IMR-90 (cell line): ENCODE results near the gene PPFIA1. TPM values are rescaled to one million over a fixed set of nuclear protein-coding genes. Genes with fewer than 3 reads are reported as not detected.

ENCODE experiments used
- ATAC-seq: fragments of 200-7000 bp; cut with Tn5 transposase; 2 replicates; pipeline ENCODE4 v1.9.1; 2020; ENCODE audit warnings: low read depth, mild to moderate bottlenecking, moderate library complexity
- BruUV-seq: library from RNA; stranded (reverse); fragments of 400-500 nt; replicated peaks from 2 replicates; lab custom pipeline; 2021; lab: Mats Ljungman, UMichigan
- CTCF ChIA-PET: fragments of 300-600 bp; formaldehyde crosslinking; extraction: SDS; loops from one replicate; lab custom pipeline; 2021; ENCODE audit warnings: antibody characterized with exemption; lab: Yijun Ruan, JAX
- POLR2A ChIA-PET: fragments of 300-600 bp; sonication (Branson Sonifier 250); formaldehyde crosslinking; loops from one replicate; lab custom pipeline; 2022; ENCODE audit warnings: antibody characterized with exemption; ENCODE audit not compliant: unreplicated experiment; lab: Charles Lee
- DNase-seq: peaks from one replicate; pipeline ENCODE4 v3.0.0; 2013
- H2AFZ ChIP-seq: replicated peaks from 2 replicates; pipeline ENCODE3; 2013; ENCODE audit warnings: low read length, mild to moderate bottlenecking; ENCODE audit not compliant: poor library complexity
- H2AK5ac ChIP-seq: 2 replicates; pipeline ENCODE4 v1.6.1; 2013; ENCODE audit warnings: low read depth, low read length, inconsistent platforms
- H2AK9ac ChIP-seq: replicated peaks from 2 replicates; pipeline ENCODE3; 2013; ENCODE audit warnings: mild to moderate bottlenecking, low read depth, low read length, moderate library complexity; ENCODE audit not compliant: poor library complexity
- H2BK120ac ChIP-seq: 2 replicates; pipeline ENCODE4 v1.6.1; 2013; ENCODE audit warnings: low read depth, low read length, inconsistent platforms
- H2BK15ac ChIP-seq: 3 replicates; pipeline ENCODE4 v1.6.1; 2013; ENCODE audit warnings: low read depth, low read length, inconsistent platforms
- H2BK20ac ChIP-seq: 2 replicates; pipeline ENCODE4 v1.6.1; 2013; ENCODE audit warnings: low read depth, mild to moderate bottlenecking, inconsistent platforms, low read length, moderate library complexity
- H2BK5ac ChIP-seq: 2 replicates; pipeline ENCODE4 v1.6.1; 2013; ENCODE audit warnings: mild to moderate bottlenecking, low read depth, low read length, inconsistent platforms; ENCODE audit not compliant: poor library complexity, severe bottlenecking
- H3K14ac ChIP-seq: replicated peaks from 2 replicates; pipeline ENCODE4 v1.6.1; 2013; ENCODE audit warnings: low read depth, low read length, inconsistent platforms
- H3K18ac ChIP-seq: 2 replicates; pipeline ENCODE4 v1.6.1; 2013; ENCODE audit warnings: low read depth, low read length, control low read depth
- H3K23ac ChIP-seq: 2 replicates; pipeline ENCODE4 v1.6.1; 2013; ENCODE audit warnings: low read depth, low read length, inconsistent platforms
- H3K27ac ChIP-seq: 2 replicates; pipeline ENCODE4 v1.5.1; 2013; ENCODE audit warnings: mild to moderate bottlenecking, control low read depth, low read length; ENCODE audit not compliant: insufficient read depth
- H3K27me3 ChIP-seq: 2 replicates; pipeline ENCODE4 v1.6.1; 2013; ENCODE audit warnings: low read length; ENCODE audit not compliant: control insufficient read depth, insufficient read depth
- H3K36me3 ChIP-seq: 2 replicates; pipeline ENCODE4 v1.6.1; 2013; ENCODE audit warnings: low read length, mixed read lengths; ENCODE audit not compliant: control insufficient read depth, insufficient read depth
- H3K4ac ChIP-seq: 2 replicates; pipeline ENCODE4 v1.6.1; 2013; ENCODE audit warnings: low read depth, low read length, inconsistent platforms
- H3K4me1 ChIP-seq: 2 replicates; pipeline ENCODE4 v1.6.1; 2013; ENCODE audit warnings: low read length, mixed read lengths; ENCODE audit not compliant: control insufficient read depth, insufficient read depth
- H3K4me2 ChIP-seq: 2 replicates; pipeline ENCODE4 v1.6.1; 2013; ENCODE audit warnings: low read depth, mild to moderate bottlenecking, control low read depth, low read length, moderate library complexity
- H3K4me3 ChIP-seq: 2 replicates; pipeline ENCODE4 v1.5.1; 2013; ENCODE audit warnings: low read depth, mild to moderate bottlenecking, control low read depth, low read length, moderate library complexity; ENCODE audit not compliant: insufficient read depth
- H3K56ac ChIP-seq: 2 replicates; pipeline ENCODE4 v1.6.1; 2013; ENCODE audit warnings: low read length, inconsistent platforms; ENCODE audit not compliant: insufficient read depth; ENCODE audit errors: extremely low read depth
- H3K79me1 ChIP-seq, 2 experiments: 2 replicates each; pipeline ENCODE4 v1.6.1; 2013; ENCODE audit warnings: low read length in 2 of 2, inconsistent platforms in 1 of 2, low read depth in 1 of 2
- H3K9ac ChIP-seq: 2 replicates; pipeline ENCODE4 v1.6.1; 2013; ENCODE audit warnings: low read depth, low read length, control low read depth
- H3K9me1 ChIP-seq: 2 replicates; pipeline ENCODE4 v1.6.1; 2013; ENCODE audit warnings: low read length, inconsistent platforms; ENCODE audit not compliant: insufficient read depth
- H3K9me3 ChIP-seq: 2 replicates; pipeline ENCODE4 v1.6.1; 2013; ENCODE audit warnings: low read length; ENCODE audit not compliant: control insufficient read depth, insufficient read depth
- H4K20me1 ChIP-seq: 2 replicates; pipeline ENCODE4 v1.6.1; 2013; ENCODE audit warnings: low read length, inconsistent platforms; ENCODE audit not compliant: insufficient read depth
- H4K5ac ChIP-seq: 2 replicates; pipeline ENCODE4 v1.6.1; 2013; ENCODE audit warnings: mild to moderate bottlenecking, low read depth, low read length, control low read depth
- H4K8ac ChIP-seq, 2 experiments: 2 replicates each; pipeline ENCODE4 v1.6.1; 2013; ENCODE audit warnings: low read depth in 2 of 2, low read length in 2 of 2, control low read depth in 1 of 2, inconsistent platforms in 1 of 2
- H4K91ac ChIP-seq: 2 replicates; pipeline ENCODE4 v1.6.1; 2013; ENCODE audit warnings: low read depth, low read length, inconsistent platforms; ENCODE audit not compliant: insufficient read depth
- CHD1 ChIP-seq: IDR thresholded peaks from 2 replicates; pipeline ENCODE4 v1.6.1; 2012; ENCODE audit warnings: low read depth, low read length, improper control_type of control experiment
- MAFK ChIP-seq: IDR thresholded peaks from 2 replicates; pipeline ENCODE4 v1.6.1; 2012; ENCODE audit warnings: low read depth, low read length, improper control_type of control experiment
- POLR2A ChIP-seq: IDR thresholded peaks from 2 replicates; pipeline ENCODE4 v1.6.1; 2012; ENCODE audit warnings: mild to moderate bottlenecking, low read depth, low read length
- RAD21 ChIP-seq: IDR thresholded peaks from 2 replicates; pipeline ENCODE4 v1.6.1; 2012; ENCODE audit warnings: low read length, improper control_type of control experiment
- RFX5 ChIP-seq: IDR thresholded peaks from 2 replicates; pipeline ENCODE4 v1.8.0; 2012; ENCODE audit warnings: low read depth, mild to moderate bottlenecking, low read length, moderate library complexity
- WGBS, 2 experiments: methylation state at CpG; one replicate each; pipeline versions ENCODE4 v1.1.5 to v1.1.7; 2013; ENCODE audit warnings: missing lambda C conversion rate in 2 of 2; ENCODE audit not compliant: insufficient read length in 1 of 2; ENCODE audit errors: extremely low coverage in 2 of 2; 5-methylcytosine and 5-hydroxymethylcytosine counted together
- dilution Hi-C: fragments of 300-500 bp; cut with HindIII; formaldehyde crosslinking; loops from one replicate; pipeline ENCODE4 v1.14.3; 2018; ENCODE audit warnings: low sequenced_read_pairs; ENCODE audit not compliant: unreplicated experiment
- in situ Hi-C: fragments of 300-500 bp; cut with MboI; formaldehyde crosslinking; loops from 3 replicates; pipeline ENCODE4 v1.14.3; 2019; ENCODE audit warnings: low sequenced_read_pairs, inconsistent platforms, mixed read lengths
- intact Hi-C: fragments of 100-400 bp; cut with micrococcal nuclease; formaldehyde crosslinking; loops from 2 replicates; pipeline ENCODE4 v1.10.0; 2022
- polyA plus RNA-seq, 3 experiments: library from polyadenylated mRNA; depleted of rRNA; stranded (reverse); fragments of >200 nt; gene quantifications; 2 replicates each; pipeline ENCODE4 v1.2.3, GENCODE V29; 2012; ENCODE audit warnings: low replicate concordance in 1 of 3
- total RNA-seq: library from RNA; depleted of rRNA; stranded (reverse); fragments of >200 nt; gene quantifications from 2 replicates; pipeline ENCODE4 v1.2.3, GENCODE V29; 2012
- TF ChIP-seq, protein P1 (sequence below): fragments of 150-350 bp; IDR thresholded peaks from 2 replicates; pipeline ENCODE4 v1.6.1; 2016; ENCODE audit warnings: low read depth, mild to moderate bottlenecking, low read length, moderate library complexity, borderline replicate concordance
- TF ChIP-seq, protein P2 (sequence below): fragments of 150-350 bp; IDR thresholded peaks from 2 replicates; pipeline ENCODE4 v1.6.1; 2017; ENCODE audit warnings: mild to moderate bottlenecking, antibody characterized with exemption, low read length, low read depth
- TF ChIP-seq, protein P3 (sequence below): conservative IDR thresholded peaks from 2 replicates; pipeline ENCODE4 v1.5.1; 2012; ENCODE audit warnings: mild to moderate bottlenecking, low read depth, low read length, improper control_type of control experiment

PPFIA1 gene
- total and polyA plus RNA-seq, 2 of the 4 experiments (the other 2 are of a cell fraction), result 25.6 to 37.2 TPM

DNA sequence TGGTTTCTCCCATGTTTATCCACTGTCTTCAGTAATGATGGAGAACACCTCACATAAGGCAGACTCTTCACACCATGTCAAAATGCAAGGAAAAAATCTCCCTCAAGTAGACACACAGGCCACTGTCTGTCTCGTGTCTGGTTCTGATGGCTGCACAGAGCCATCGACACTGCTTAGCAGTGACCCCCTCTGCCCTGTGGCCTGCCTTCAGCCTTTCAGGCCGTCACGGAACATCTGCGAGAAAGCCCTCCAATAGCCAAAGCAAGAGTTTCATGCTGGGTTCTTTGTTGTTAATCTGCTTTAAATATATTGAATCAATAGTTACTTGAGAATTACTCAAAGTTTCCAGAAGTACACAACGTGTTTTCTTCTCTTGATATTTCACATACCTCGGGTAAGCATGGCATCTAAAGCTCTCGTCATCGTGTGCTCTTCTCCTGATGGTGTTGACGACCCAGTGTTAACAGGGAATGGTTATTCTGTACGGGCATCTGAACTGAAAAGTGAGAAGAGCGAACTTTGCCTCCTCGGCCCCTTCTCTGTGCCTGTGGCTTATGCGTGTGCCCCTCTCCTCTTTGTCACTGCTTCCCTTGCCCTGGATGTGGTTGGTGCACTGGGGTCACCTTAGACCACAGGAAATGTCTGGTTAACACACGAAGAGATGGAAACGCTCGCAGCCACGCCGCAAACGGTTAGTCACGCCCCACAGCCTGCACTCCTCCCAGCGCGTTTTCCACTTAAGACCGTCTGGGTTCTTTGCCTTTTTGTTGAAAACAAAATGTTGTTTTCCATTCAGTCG lies 94.5 kb downstream of the PPFIA1 start:
- DNase-seq (no peak), ATAC-seq (no peak)
- H3K9me3 ChIP-seq, result no peaks in the 10 kb centered on the region
- no peak overlapping the region for H2AK9ac ChIP-seq
- H3K79me1 ChIP-seq, result peaks cover 5 to 17% of the 10 kb centered on the region in 2 experiments; a peak in 3 of 4 replicates
- no peak overlapping the region for H2AK5ac ChIP-seq
- intact Hi-C loops, result no loop called here
- dilution Hi-C loops, result no loop called here
- peaks cover 17% of the 10 kb centered on the region for H4K20me1 ChIP-seq
- no peak overlapping the region for H3K56ac ChIP-seq
- no peak overlapping the region for H2BK120ac ChIP-seq
- WGBS, 2 experiments, result 91% methylated on average over 5 of the region's 25 CpGs; no CpG with 5 or more reads in 1 of the 2 experiments
- H3K36me3 ChIP-seq, result peaks cover 29% of the 10 kb centered on the region
- no peak overlapping the region for H3K14ac ChIP-seq
- no peaks in the 10 kb centered on the region for H3K27me3 ChIP-seq
- no peak overlapping the region for H3K4ac ChIP-seq
- TF ChIP-seq, protein P1, sequence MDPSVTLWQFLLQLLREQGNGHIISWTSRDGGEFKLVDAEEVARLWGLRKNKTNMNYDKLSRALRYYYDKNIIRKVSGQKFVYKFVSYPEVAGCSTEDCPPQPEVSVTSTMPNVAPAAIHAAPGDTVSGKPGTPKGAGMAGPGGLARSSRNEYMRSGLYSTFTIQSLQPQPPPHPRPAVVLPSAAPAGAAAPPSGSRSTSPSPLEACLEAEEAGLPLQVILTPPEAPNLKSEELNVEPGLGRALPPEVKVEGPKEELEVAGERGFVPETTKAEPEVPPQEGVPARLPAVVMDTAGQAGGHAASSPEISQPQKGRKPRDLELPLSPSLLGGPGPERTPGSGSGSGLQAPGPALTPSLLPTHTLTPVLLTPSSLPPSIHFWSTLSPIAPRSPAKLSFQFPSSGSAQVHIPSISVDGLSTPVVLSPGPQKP, result no peak
- TF ChIP-seq RFX5, result no peak
- TF ChIP-seq MAFK, result no peak
- no peak for TF ChIP-seq CHD1
- TF ChIP-seq, protein P2, sequence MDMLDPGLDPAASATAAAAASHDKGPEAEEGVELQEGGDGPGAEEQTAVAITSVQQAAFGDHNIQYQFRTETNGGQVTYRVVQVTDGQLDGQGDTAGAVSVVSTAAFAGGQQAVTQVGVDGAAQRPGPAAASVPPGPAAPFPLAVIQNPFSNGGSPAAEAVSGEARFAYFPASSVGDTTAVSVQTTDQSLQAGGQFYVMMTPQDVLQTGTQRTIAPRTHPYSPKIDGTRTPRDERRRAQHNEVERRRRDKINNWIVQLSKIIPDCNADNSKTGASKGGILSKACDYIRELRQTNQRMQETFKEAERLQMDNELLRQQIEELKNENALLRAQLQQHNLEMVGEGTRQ, result no peak
- TF ChIP-seq, protein P3, sequence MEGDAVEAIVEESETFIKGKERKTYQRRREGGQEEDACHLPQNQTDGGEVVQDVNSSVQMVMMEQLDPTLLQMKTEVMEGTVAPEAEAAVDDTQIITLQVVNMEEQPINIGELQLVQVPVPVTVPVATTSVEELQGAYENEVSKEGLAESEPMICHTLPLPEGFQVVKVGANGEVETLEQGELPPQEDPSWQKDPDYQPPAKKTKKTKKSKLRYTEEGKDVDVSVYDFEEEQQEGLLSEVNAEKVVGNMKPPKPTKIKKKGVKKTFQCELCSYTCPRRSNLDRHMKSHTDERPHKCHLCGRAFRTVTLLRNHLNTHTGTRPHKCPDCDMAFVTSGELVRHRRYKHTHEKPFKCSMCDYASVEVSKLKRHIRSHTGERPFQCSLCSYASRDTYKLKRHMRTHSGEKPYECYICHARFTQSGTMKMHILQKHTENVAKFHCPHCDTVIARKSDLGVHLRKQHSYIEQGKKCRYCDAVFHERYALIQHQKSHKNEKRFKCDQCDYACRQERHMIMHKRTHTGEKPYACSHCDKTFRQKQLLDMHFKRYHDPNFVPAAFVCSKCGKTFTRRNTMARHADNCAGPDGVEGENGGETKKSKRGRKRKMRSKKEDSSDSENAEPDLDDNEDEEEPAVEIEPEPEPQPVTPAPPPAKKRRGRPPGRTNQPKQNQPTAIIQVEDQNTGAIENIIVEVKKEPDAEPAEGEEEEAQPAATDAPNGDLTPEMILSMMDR, result no peak
- no peak for TF ChIP-seq POLR2A
- TF ChIP-seq RAD21, result no peak
- H4K91ac ChIP-seq, result no peak overlapping the region
- peaks cover 7% of the 10 kb centered on the region for H3K4me1 ChIP-seq
- CTCF ChIA-PET, result no interaction called here
- no peak overlapping the region for H4K8ac ChIP-seq
- no peak overlapping the region for H3K27ac ChIP-seq
- H3K4me2 ChIP-seq, result no peak overlapping the region
- no peak overlapping the region for H3K4me3 ChIP-seq
- no peak overlapping the region for H2BK20ac ChIP-seq
- H3K23ac ChIP-seq, result no peak overlapping the region
- H3K18ac ChIP-seq, result no peak overlapping the region
- H2BK5ac ChIP-seq, result no peak overlapping the region
- BruUV-seq, result no TSS peak
- peaks cover 12% of the 10 kb centered on the region; the same call in 1 of the 2 replicates for H3K9me1 ChIP-seq
- POLR2A ChIA-PET, result no interaction called here
- in situ Hi-C loops, result no loop called here
- no peak overlapping the region for H2BK15ac ChIP-seq
- H4K5ac ChIP-seq, result no peak overlapping the region
- H2AFZ ChIP-seq, result no peak overlapping the region
- no peak overlapping the region for H3K9ac ChIP-seq
